ENCODE results near the gene TAS2R20. TPM values are rescaled to one million over a fixed set of nuclear protein-coding genes. Genes with fewer than 3 reads are reported as not detected.

Gene TAS2R20
- total RNA-seq, 1 donor from 2014 or later: 2.4 TPM

- H3K27ac Mint-ChIP-seq: no peak overlapping the region
These were observed 45.5 kb downstream of the TAS2R20 start for GRCh38 chr12:10952645-10953044.

More at GRCh38 chr12:10952645-10953044, 45.5 kb downstream of the TAS2R20 start:
- no peak for ATAC-seq (ENCODE audit: low read depth)
- Mint-ChIP-seq H3K4me3 (no peak overlapping the region), H3K36me3 (ENCODE audit: low read depth) (peaks cover 21% of the 10 kb centered on the region), H3K9me3 (peaks cover 17% of the 10 kb centered on the region), H3K27me3 (no peaks in the 10 kb centered on the region), H3K4me1 (no peaks in the 10 kb centered on the region)
- ChIA-PET POLR2A (no interaction called here), CTCF (no interaction called here)
- DNase-seq: no peak
- no peak for TF ChIP-seq CTCF (IDR thresholded peaks at IDR 0.05)
- intact Hi-C loops (cut with micrococcal nuclease): no loop called here

Other genes starting within 250 kb of the TAS2R20 start
- not detected in 2 replicates for gene TAS2R7, start 195.7 kb downstream of the TAS2R20 start, total RNA-seq
- gene TAS2R8, start 191.0 kb downstream of the TAS2R20 start, total RNA-seq: not detected in 2 replicates
- gene TAS2R9, start 188.1 kb downstream of the TAS2R20 start, total RNA-seq: not detected in 2 replicates
- gene TAS2R10, start 171.9 kb downstream of the TAS2R20 start, total RNA-seq: 0.27 and 0.44 TPM in 2 replicates
- 0.98 and 3.0 TPM in 2 replicates for gene PRR4, start 148.8 kb downstream of the TAS2R20 start, total RNA-seq
- gene PRH1, start 114.0 kb downstream of the TAS2R20 start, total RNA-seq: 27.6 and 35.2 TPM in 2 replicates
- 1.00 and 1.4 TPM in 2 replicates for gene TAS2R13, start 88.7 kb downstream of the TAS2R20 start, total RNA-seq
- gene PRH2, start 69.1 kb downstream of the TAS2R20 start, total RNA-seq: not detected in 2 replicates
- 2.9 and 3.1 TPM in 2 replicates for gene TAS2R14, start 59.0 kb downstream of the TAS2R20 start, total RNA-seq
- 1.0 and 1.2 TPM in 2 replicates for gene TAS2R50, start 11.4 kb downstream of the TAS2R20 start, total RNA-seq
- 2.9 and 4.0 TPM in 2 replicates for gene TAS2R19, start 24.3 kb upstream of the TAS2R20 start, total RNA-seq
- gene TAS2R31, start 33.1 kb upstream of the TAS2R20 start, total RNA-seq: 4.3 and 5.3 TPM in 2 replicates
- gene TAS2R46, start 64.0 kb upstream of the TAS2R20 start, total RNA-seq: 0.60 and 1.5 TPM in 2 replicates
- 1.7 and 2.7 TPM in 2 replicates for gene TAS2R43, start 94.0 kb upstream of the TAS2R20 start, total RNA-seq
- 3.4 and 6.3 TPM in 2 replicates for gene TAS2R30, start 136.3 kb upstream of the TAS2R20 start, total RNA-seq
- 7.3 and 8.8 TPM in 2 replicates for gene SMIM10L1, start 172.9 kb upstream of the TAS2R20 start, total RNA-seq
- not detected in 2 replicates for gene TAS2R42, start 188.6 kb upstream of the TAS2R20 start, total RNA-seq